D341Med (cell line): ENCODE data around the gene LCLAT1.

Source experiments
- DNase-seq: peaks from one replicate; pipeline ENCODE4 v3.0.0; 2012; ENCODE audit warnings: low spot score

Gene LCLAT1

GRCh38 chr2:30422444-30423040 is 24.5 kb upstream of the LCLAT1 start:
- no peak for DNase-seq

GRCh38 chr2:30424231-30424630 is 22.8 kb upstream of the LCLAT1 start:
- DNase-seq: no peak

GRCh38 chr2:30425326-30425725 is 21.7 kb upstream of the LCLAT1 start:
- DNase-seq: no peak

GRCh38 chr2:30427606-30428347 is 19.3 kb upstream of the LCLAT1 start:
- DNase-seq: no peak

GRCh38 chr2:30428348-30428662 is 18.7 kb upstream of the LCLAT1 start:
- no peak for DNase-seq

- DNase-seq: no peak
Observed at GRCh38 chr2:30428827-30429461, 18.1 kb upstream of the LCLAT1 start.

GRCh38 chr2:30433541-30434299 is 13.3 kb upstream of the LCLAT1 start:
- no peak for DNase-seq

GRCh38 chr2:30434708-30435107 is 12.3 kb upstream of the LCLAT1 start:
- DNase-seq: no peak

GRCh38 chr2:30436859-30437435 is 10.1 kb upstream of the LCLAT1 start:
- no peak for DNase-seq

- DNase-seq: no peak
Observed at GRCh38 chr2:30437809-30438548, 9.1 kb upstream of the LCLAT1 start.

GRCh38 chr2:30439296-30439695 is 7.8 kb upstream of the LCLAT1 start:
- DNase-seq: no peak

- DNase-seq: no peak
Observed at GRCh38 chr2:30439879-30440278, 7.2 kb upstream of the LCLAT1 start.

- no peak for DNase-seq
Observed at GRCh38 chr2:30441023-30441422, 6.0 kb upstream of the LCLAT1 start.

- DNase-seq: no peak
Observed at GRCh38 chr2:30443081-30443480, 4.0 kb upstream of the LCLAT1 start.

GRCh38 chr2:30444273-30444672 is 2.8 kb upstream of the LCLAT1 start:
- no peak for DNase-seq

GRCh38 chr2:30445266-30445821 is 1.7 kb upstream of the LCLAT1 start:
- no peak for DNase-seq

GRCh38 chr2:30446602-30447148 is 371 bp upstream of the LCLAT1 start:
- DNase-seq: no peak

GRCh38 chr2:30448308-30448707 is 1.3 kb downstream of the LCLAT1 start:
- DNase-seq: no peak

GRCh38 chr2:30448866-30449265 is 1.8 kb downstream of the LCLAT1 start:
- DNase-seq: no peak

- no peak for DNase-seq
Observed at GRCh38 chr2:30450025-30450424, 3.0 kb downstream of the LCLAT1 start.

GRCh38 chr2:30453498-30453897 is 6.5 kb downstream of the LCLAT1 start:
- no peak for DNase-seq
